Measurements from ENCODE around the gene EMC10. TPM values are rescaled to one million over a fixed set of nuclear protein-coding genes. Genes with fewer than 3 reads are reported as not detected.
"Not testable (repeated sequence)": the region's sequence is repeated elsewhere in the genome, so short reads cannot be mapped to it uniquely, and the experiment has no call there.

Gene EMC10
- polyA plus RNA-seq, 1 donor: 117 TPM

GRCh38 chr19:50513746-50514345 is 37.5 kb downstream of the EMC10 start, which contains the start of gene ASPDH:
TSS of gene ASPDH (minus strand) at chr19:50513913. CDS start at chr19:50513823, 90 bp downstream.
- no peak for DNase-seq (ENCODE audit: low read depth)

- DNase-seq (ENCODE audit: low read depth): no peak
Measured at GRCh38 chr19:50514346-50515167, 38.2 kb downstream of the EMC10 start.

- DNase-seq (ENCODE audit: low read depth): no peak
Measured at GRCh38 chr19:50515168-50515561, 38.9 kb downstream of the EMC10 start.

- DNase-seq (ENCODE audit: low read depth): no peak
Measured at GRCh38 chr19:50516456-50516855, 40.1 kb downstream of the EMC10 start.

GRCh38 chr19:50516964-50517703 is 40.8 kb downstream of the EMC10 start:
- DNase-seq (ENCODE audit: low read depth): no peak

- DNase-seq (ENCODE audit: low read depth): no peak
Measured at GRCh38 chr19:50517704-50518075, 41.4 kb downstream of the EMC10 start.

- no peak for DNase-seq (ENCODE audit: low read depth)
Measured at GRCh38 chr19:50518091-50519005, 42.0 kb downstream of the EMC10 start.

- DNase-seq (ENCODE audit: low read depth): no peak
Measured at GRCh38 chr19:50519006-50519575, 42.8 kb downstream of the EMC10 start.

GRCh38 chr19:50520822-50521465 is 44.6 kb downstream of the EMC10 start:
- DNase-seq (ENCODE audit: low read depth): no peak

GRCh38 chr19:50522881-50523280 is 46.6 kb downstream of the EMC10 start:
- DNase-seq (ENCODE audit: low read depth): no peak

GRCh38 chr19:50528052-50528451 is 51.7 kb downstream of the EMC10 start:
- DNase-seq (ENCODE audit: low read depth): not testable (repeated sequence)

GRCh38 chr19:50531171-50531612 is 54.9 kb downstream of the EMC10 start:
- DNase-seq (ENCODE audit: low read depth): no peak

GRCh38 chr19:50532952-50533351 is 56.6 kb downstream of the EMC10 start:
- DNase-seq (ENCODE audit: low read depth): no peak

GRCh38 chr19:50534478-50534877 is 58.2 kb downstream of the EMC10 start:
- DNase-seq (ENCODE audit: low read depth): no peak

GRCh38 chr19:50535672-50536187 is 59.4 kb downstream of the EMC10 start:
- DNase-seq (ENCODE audit: low read depth): no peak

GRCh38 chr19:50536662-50537305 is 60.5 kb downstream of the EMC10 start:
- DNase-seq (ENCODE audit: low read depth): no peak

- no peak for DNase-seq (ENCODE audit: low read depth)
Measured at GRCh38 chr19:50537306-50537685, 61.0 kb downstream of the EMC10 start.

GRCh38 chr19:50537769-50538230 is 61.5 kb downstream of the EMC10 start:
- DNase-seq (ENCODE audit: low read depth): no peak
